Osteocyte (in vitro differentiated cells): Measurements from ENCODE around the gene C15orf62. TPM values are rescaled to one million over a fixed set of nuclear protein-coding genes. Genes with fewer than 3 reads are reported as not detected.
A peak's percentile ranks its signal among the peaks of the same experiment; 100 is the strongest.

Source experiments
- DNase-seq: peaks from one replicate; pipeline ENCODE4 v3.0.0; 2021; ENCODE audit warnings: mixed read lengths; ENCODE audit not compliant: unreplicated experiment; ENCODE audit errors: extremely low spot score
- H3K27ac Mint-ChIP-seq: one replicate; pipeline ENCODE4 v1.8.0; 2021; ENCODE audit warnings: mild to moderate bottlenecking, mixed read lengths; ENCODE audit not compliant: unreplicated experiment
- H3K27me3 Mint-ChIP-seq: one replicate; pipeline ENCODE4 v1.8.0; 2021; ENCODE audit warnings: mixed read lengths; ENCODE audit not compliant: unreplicated experiment
- H3K36me3 Mint-ChIP-seq: one replicate; pipeline ENCODE4 v1.8.0; 2021; ENCODE audit warnings: mixed read lengths; ENCODE audit not compliant: unreplicated experiment
- H3K4me1 Mint-ChIP-seq: one replicate; pipeline ENCODE4 v1.8.0; 2021; ENCODE audit warnings: mixed read lengths; ENCODE audit not compliant: unreplicated experiment
- H3K4me3 Mint-ChIP-seq: one replicate; pipeline ENCODE4 v1.8.0; 2021; ENCODE audit warnings: mild to moderate bottlenecking, moderate library complexity, mixed read lengths; ENCODE audit not compliant: unreplicated experiment
- H3K9me3 Mint-ChIP-seq: one replicate; pipeline ENCODE4 v1.8.0; 2021; ENCODE audit warnings: mixed read lengths; ENCODE audit not compliant: unreplicated experiment
- CTCF ChIP-seq: fragments of 200-600 bp; sonication (generic); IDR thresholded peaks from 2 replicates; pipeline ENCODE4 v1.5.0; 2021; ENCODE audit warnings: antibody characterized with exemption, mild to moderate bottlenecking, moderate library complexity
- total RNA-seq: library from RNA; stranded (reverse); gene quantifications from 2 replicates; pipeline ENCODE4 v1.2.1, GENCODE V29; 2021

Gene C15orf62
- total RNA-seq, 1 donor from 2014 or later: not detected

- no peak overlapping the region for H3K4me3 Mint-ChIP-seq
- H3K27ac Mint-ChIP-seq: peak overlapping the region; percentile 31
- peaks cover 16% of the 10 kb centered on the region for H3K36me3 Mint-ChIP-seq
- DNase-seq: no peak
- no peaks in the 10 kb centered on the region for H3K4me1 Mint-ChIP-seq
- H3K27me3 Mint-ChIP-seq: no peaks in the 10 kb centered on the region
- TF ChIP-seq CTCF: no peak
- H3K9me3 Mint-ChIP-seq: no peaks in the 10 kb centered on the region
These were observed 38.7 kb upstream of the C15orf62 start for GRCh38 chr15:40731034-40731433.

- H3K4me1 Mint-ChIP-seq: no peaks in the 10 kb centered on the region
- H3K27me3 Mint-ChIP-seq: no peaks in the 10 kb centered on the region
- no peak overlapping the region for H3K27ac Mint-ChIP-seq
- no peak overlapping the region for H3K4me3 Mint-ChIP-seq
- peaks cover 28% of the 10 kb centered on the region for H3K36me3 Mint-ChIP-seq
- H3K9me3 Mint-ChIP-seq: no peaks in the 10 kb centered on the region
- DNase-seq: no peak
- no peak for TF ChIP-seq CTCF
These were observed 33.2 kb upstream of the C15orf62 start for GRCh38 chr15:40736575-40736974.

GRCh38 chr15:40737048-40737447 is 32.7 kb upstream of the C15orf62 start:
- Mint-ChIP-seq H3K9me3 (no peaks in the 10 kb centered on the region), H3K4me1 (no peaks in the 10 kb centered on the region), H3K27ac (no peak overlapping the region), H3K4me3 (no peak overlapping the region), H3K27me3 (no peaks in the 10 kb centered on the region), H3K36me3 (peaks cover 28% of the 10 kb centered on the region)
- no peak for DNase-seq
- TF ChIP-seq CTCF: no peak

- H3K4me1 Mint-ChIP-seq: no peaks in the 10 kb centered on the region
- H3K36me3 Mint-ChIP-seq: peaks cover 35% of the 10 kb centered on the region
- TF ChIP-seq CTCF: no peak
- H3K27ac Mint-ChIP-seq: no peak overlapping the region
- no peaks in the 10 kb centered on the region for H3K27me3 Mint-ChIP-seq
- no peak for DNase-seq
- no peak overlapping the region for H3K4me3 Mint-ChIP-seq
- H3K9me3 Mint-ChIP-seq: no peaks in the 10 kb centered on the region
These were observed 30.7 kb upstream of the C15orf62 start for GRCh38 chr15:40739047-40739446.

GRCh38 chr15:40739854-40740253 is 29.9 kb upstream of the C15orf62 start:
- Mint-ChIP-seq H3K9me3 (no peaks in the 10 kb centered on the region), H3K27ac (no peak overlapping the region), H3K4me1 (no peaks in the 10 kb centered on the region), H3K36me3 (peaks cover 37% of the 10 kb centered on the region), H3K27me3 (no peaks in the 10 kb centered on the region), H3K4me3 (no peak overlapping the region)
- no peak for TF ChIP-seq CTCF
- DNase-seq: no peak
